Esophagus muscularis mucosa (tissue), 3 donors: Measurements from ENCODE around the gene THRB.

ENCODE experiments used
- CTCF ChIP-seq, 3 experiments: fragments of 200-600 bp in 2 of 3; fragments of 450-650 bp in 1 of 3; sonication (generic) in 2 of 3; IDR thresholded peaks; one replicate each; pipeline ENCODE4 v1.5.1; 2017 to 2019; ENCODE audit warnings: antibody characterized with exemption in 3 of 3, mild to moderate bottlenecking in 2 of 3, moderate library complexity in 1 of 3
- POLR2A ChIP-seq: fragments of 450-650 bp; IDR thresholded peaks from one replicate; pipeline ENCODE4 v1.6.1; 2017; ENCODE audit warnings: antibody characterized with exemption, moderate library complexity, mild to moderate bottlenecking, low read depth

DNA sequence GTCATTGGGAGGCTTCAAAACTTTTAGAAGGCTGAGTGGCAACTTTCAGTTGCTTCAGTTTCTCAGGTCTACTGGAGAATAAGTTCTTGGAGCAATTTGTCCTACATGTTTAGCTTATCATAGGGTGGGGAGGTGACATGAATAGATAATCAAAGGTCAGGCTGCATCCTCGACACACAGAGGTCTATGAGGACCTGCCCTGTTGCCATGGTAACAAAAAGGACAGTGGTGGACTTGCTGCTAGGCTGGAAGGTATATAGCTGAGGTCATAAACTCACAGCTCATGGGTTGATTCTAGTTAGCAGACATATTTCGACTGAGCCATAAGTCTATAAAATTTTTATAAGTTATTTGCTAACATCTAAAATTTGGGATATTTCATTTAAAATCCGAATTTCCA, 267.0 kb downstream of the THRB start:
- TF ChIP-seq CTCF (IDR thresholded peaks at IDR 0.05) (no peak), POLR2A (no peak)
